ENCODE results near the gene LACTBL1.
"Not testable (repeated sequence)": the region's sequence is repeated elsewhere in the genome, so short reads cannot be mapped to it uniquely, and the experiment has no call there.

Gene LACTBL1

DNA sequence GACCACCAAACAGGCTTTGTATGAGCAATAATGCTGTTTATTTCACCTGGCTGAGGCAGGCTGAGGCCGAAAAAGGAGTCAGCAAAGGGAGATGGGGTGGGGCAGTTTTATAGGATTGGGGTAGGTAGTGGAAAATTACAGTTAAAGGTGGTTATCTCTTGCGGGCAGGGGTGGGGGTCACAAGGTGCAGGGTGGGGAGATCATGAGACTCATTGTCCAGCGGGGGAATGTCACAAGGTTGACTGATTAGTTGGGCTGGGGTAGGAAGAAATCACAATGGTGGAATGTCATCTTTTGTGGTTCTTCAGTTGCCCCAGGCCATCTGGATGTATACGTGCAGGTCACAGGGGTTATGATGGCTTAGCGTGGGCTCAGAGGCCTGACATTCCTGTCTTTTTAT lies 24.9 kb upstream of the LACTBL1 start:
- peaks cover 14% of the 10 kb centered on the region; the same call in 1 of the 2 replicates for H3K9me3 ChIP-seq (ENCODE audit: control insufficient read depth, insufficient read depth, low read length)
- H3K9ac ChIP-seq (ENCODE audit: low read depth, low read length); H3K36me3 ChIP-seq (ENCODE audit: insufficient read depth, low read length); H3K4me1 ChIP-seq (ENCODE audit: insufficient read depth, low read length): not testable (repeated sequence)

DNA sequence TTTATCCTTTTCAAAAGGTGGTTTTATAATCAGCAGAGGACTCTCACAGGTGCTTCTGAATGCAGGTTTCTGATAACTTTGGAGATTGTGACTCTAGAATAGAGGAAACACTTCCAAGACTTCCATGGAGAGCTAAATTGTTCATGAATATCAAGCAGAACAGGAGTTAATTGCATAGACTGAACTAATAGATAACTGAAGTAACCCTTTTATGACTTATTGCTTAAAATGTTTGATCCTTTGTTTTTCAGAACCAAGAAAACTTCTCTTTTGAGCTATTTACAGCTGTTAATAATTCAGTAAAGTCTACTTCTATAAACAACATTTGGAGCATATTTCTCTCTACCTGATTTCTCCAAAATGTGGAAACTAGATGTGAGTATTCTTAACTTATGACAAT lies 23.1 kb upstream of the LACTBL1 start:
- Histone ChIP-seq H3K4me1 (ENCODE audit: insufficient read depth, low read length) (no peaks in the 10 kb centered on the region), H3K36me3 (ENCODE audit: insufficient read depth, low read length) (no peaks in the 10 kb centered on the region), H3K9me3 (ENCODE audit: control insufficient read depth, insufficient read depth, low read length) (peaks cover 14% of the 10 kb centered on the region; the same call in 1 of the 2 replicates), H3K9ac (ENCODE audit: low read depth, low read length) (no peak overlapping the region)

DNA sequence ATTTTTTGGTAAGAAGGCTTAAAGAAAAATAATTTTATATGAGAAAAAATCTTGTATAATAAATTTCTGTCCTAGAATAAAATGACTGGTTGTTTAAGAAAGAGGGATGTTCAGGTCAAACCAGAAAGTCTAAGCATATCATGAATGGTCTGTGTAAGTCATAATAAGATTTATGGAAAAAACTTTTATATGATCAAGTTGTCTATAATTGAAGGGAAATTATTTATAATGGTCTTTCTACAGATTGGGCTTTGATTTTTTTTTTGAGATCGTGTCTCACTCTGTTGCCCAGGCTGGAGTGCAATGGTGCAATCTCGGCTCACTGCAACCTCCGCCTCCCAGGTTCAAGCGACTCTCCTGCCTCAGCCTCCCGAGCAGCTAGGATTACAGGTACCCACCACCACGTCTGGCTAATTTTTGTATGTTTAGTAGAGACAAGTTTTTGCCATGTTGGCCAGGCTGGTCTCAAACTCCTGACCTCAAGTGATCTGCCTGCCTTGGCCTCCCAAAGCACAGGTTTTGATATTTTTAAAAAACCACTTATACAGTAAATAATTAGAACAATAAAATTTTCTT lies 20.6 kb upstream of the LACTBL1 start:
- H3K9me3 ChIP-seq (ENCODE audit: control insufficient read depth, insufficient read depth, low read length), result peaks cover 14% of the 10 kb centered on the region; the same call in 1 of the 2 replicates
- H3K4me1 ChIP-seq (ENCODE audit: insufficient read depth, low read length), result not testable (repeated sequence)

DNA sequence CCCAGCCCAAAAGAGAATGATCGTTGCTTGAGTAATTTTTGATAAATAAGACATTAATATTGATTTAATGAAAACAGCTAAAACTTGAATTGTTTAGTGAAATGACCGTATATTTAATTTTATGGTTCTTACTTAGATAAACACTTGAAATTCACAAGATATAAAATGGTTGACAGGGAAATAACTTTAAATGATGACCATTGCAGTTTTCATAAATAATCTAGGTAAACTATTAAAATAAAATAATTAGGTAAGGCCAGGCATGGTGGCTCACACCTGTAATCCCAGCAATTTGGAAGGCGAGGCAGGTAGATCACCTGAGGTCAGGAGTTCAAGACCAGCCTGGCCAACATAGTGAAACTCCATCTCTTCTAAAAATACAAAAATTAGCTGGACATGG lies 19.7 kb upstream of the LACTBL1 start:
- H3K9me3 ChIP-seq (ENCODE audit: control insufficient read depth, insufficient read depth, low read length), result peaks cover 14% of the 10 kb centered on the region
- not testable (repeated sequence) for H3K36me3 ChIP-seq (ENCODE audit: insufficient read depth, low read length); H3K9ac ChIP-seq (ENCODE audit: low read depth, low read length); H3K4me1 ChIP-seq (ENCODE audit: insufficient read depth, low read length)

More for the DNA sequence above, 20.6 kb upstream of the LACTBL1 start:
- H3K9ac ChIP-seq (ENCODE audit: low read depth, low read length); H3K36me3 ChIP-seq (ENCODE audit: insufficient read depth, low read length): not testable (repeated sequence)

DNA sequence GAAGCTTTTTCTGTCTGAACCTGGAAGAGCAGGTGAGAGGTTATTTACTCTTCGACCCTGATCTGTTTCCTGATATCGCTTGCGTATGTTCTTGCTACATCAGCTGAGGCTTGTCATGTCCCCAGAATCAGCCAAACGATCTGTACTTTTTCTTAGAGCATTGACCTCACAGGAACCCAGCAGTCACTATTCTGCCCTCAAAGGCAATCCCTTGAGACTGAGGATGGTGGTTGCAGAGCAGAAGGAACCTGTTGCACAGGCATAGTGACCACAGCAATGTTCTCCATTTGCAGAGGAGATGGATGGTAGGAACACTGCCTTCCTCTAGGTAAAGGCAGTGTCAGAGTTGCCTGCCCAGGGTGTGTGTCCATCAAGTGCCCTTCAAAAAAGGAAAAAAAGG lies 11.3 kb upstream of the LACTBL1 start:
- no peaks in the 10 kb centered on the region for H3K36me3 ChIP-seq (ENCODE audit: insufficient read depth, low read length)
- H3K4me1 ChIP-seq (ENCODE audit: insufficient read depth, low read length), result no peaks in the 10 kb centered on the region
- H3K9me3 ChIP-seq (ENCODE audit: control insufficient read depth, insufficient read depth, low read length), result no peaks in the 10 kb centered on the region; the same call in 1 of the 2 replicates
- H3K9ac ChIP-seq (ENCODE audit: low read depth, low read length), result no peak overlapping the region

DNA sequence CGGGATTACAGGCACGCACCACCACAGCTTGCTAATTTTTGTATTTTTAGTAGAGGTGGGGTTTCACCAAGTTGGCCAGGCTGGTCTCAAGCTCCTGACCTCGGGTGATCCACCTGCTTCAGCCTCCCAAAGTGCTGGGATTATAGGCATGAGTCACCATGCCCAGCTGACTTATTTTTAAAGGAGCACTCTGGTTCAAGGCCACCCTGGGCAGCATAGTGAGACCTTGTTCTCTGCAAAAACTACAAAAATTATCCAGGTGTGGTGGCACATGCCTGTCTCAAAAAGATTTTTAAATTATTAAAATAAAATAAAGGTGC lies 7.8 kb upstream of the LACTBL1 start:
- not testable (repeated sequence) for H3K4me1 ChIP-seq (ENCODE audit: insufficient read depth, low read length); H3K9me3 ChIP-seq (ENCODE audit: control insufficient read depth, insufficient read depth, low read length); H3K36me3 ChIP-seq (ENCODE audit: insufficient read depth, low read length); H3K9ac ChIP-seq (ENCODE audit: low read depth, low read length)

DNA sequence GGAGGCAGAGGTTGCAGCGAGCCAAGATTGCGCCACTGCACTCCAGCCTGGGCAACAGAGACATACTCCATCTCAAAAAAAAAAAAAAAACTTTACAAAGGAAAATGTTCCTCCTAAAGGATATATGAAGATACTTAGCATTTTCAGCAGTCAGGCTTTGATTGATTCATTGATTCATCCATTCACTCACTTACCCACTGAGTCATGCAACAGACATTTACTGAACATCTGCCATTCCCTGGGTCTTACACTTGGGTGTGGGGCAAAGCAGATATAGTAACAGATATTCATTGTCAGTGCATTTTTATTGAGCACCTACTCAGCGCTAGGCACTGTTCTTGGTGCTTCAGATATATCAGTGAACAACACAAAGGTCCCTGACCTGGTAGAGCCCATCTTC lies 5.6 kb upstream of the LACTBL1 start:
- Histone ChIP-seq H3K9me3 (ENCODE audit: control insufficient read depth, insufficient read depth, low read length) (no peaks in the 10 kb centered on the region), H3K36me3 (ENCODE audit: insufficient read depth, low read length) (no peaks in the 10 kb centered on the region), H3K9ac (ENCODE audit: low read depth, low read length) (no peak overlapping the region)

DNA sequence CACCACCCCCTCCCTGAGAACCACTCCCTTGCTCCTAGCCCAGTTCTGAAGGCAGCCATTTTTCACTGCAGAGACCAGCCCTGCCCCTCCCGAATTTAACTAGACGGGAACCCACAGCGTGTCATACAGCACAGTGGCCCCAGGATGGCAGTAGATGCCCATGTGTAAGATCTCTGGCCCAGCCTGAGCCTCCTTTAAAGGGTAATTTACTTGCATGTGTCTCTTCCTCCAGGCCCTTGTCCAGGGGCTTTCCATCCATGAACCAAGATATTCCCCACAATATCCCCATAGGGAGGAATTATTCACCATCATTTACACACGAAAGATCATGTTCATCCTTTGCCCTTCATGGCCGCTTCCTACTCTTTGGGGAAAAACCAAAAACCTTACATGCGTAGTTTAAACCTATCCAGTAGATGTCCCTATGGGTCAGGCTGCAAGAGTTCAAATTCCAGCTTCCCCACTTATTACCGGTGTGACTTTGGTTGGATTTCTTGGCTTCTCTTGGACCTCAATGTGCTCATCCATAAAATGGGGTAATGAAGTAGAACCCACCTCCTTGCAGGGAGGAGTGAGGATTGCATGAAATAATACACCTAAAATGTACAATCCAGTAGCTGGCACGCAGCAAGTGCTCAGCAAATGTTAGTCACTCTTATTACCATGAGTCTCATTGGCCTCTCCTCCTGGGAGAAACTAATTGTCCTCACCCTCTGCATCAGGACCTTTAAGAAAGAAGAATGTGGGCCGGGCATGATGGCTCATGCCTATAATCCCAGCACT lies 4.0 kb upstream of the LACTBL1 start:
- no peaks in the 10 kb centered on the region for H3K36me3 ChIP-seq (ENCODE audit: insufficient read depth, low read length)
- H3K9ac ChIP-seq (ENCODE audit: low read depth, low read length), result no peak overlapping the region
- H3K4me1 ChIP-seq (ENCODE audit: insufficient read depth, low read length), result peaks cover 16% of the 10 kb centered on the region
- H3K9me3 ChIP-seq (ENCODE audit: control insufficient read depth, insufficient read depth, low read length), result no peaks in the 10 kb centered on the region

More for the DNA sequence above, 5.6 kb upstream of the LACTBL1 start:
- H3K4me1 ChIP-seq (ENCODE audit: insufficient read depth, low read length), result 0 out of 2 replicates have a peak, but pooled peaks cover 6% of the 10 kb centered on the region

DNA sequence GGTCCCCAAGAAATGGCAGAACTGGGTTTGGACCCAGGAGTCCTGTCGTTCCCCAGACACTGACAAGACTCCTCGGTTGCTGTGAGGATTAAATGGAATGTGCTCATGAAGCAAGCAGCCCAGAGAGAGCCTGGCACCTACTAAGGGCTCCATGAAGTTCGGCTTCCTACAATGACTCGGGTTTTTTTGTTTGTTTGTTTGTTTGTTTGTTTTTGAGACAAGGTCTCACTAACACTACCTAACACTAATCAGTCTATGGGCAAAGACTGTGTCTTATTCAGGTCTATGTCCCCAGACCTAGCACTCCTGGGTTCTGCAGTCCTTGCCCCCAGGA lies 3.4 kb upstream of the LACTBL1 start:
- peaks cover 20% of the 10 kb centered on the region for H3K4me1 ChIP-seq (ENCODE audit: insufficient read depth, low read length)
- H3K36me3 ChIP-seq (ENCODE audit: insufficient read depth, low read length), result no peaks in the 10 kb centered on the region
- no peaks in the 10 kb centered on the region for H3K9me3 ChIP-seq (ENCODE audit: control insufficient read depth, insufficient read depth, low read length)
- H3K9ac ChIP-seq (ENCODE audit: low read depth, low read length), result no peak overlapping the region

DNA sequence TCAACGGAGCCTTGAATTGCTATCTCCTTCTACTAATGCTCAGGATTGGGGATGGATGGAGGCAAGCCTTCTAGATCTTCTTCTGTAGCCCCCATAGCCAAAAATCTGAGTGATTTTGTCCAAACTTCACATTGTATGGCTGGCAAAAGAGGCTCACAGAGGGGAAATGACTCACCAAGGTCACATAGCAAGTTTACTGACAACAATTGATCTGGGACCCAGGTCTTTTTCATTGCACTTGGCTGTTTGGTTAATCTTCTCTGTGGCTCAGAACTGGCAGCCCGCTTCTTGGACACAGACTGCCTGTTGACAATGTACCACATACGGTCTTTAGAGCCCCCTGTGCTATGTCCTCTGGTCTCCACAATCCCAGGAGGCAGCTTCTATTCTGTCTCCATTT lies 3.0 kb upstream of the LACTBL1 start:
- H3K36me3 ChIP-seq (ENCODE audit: insufficient read depth, low read length), result no peaks in the 10 kb centered on the region
- H3K9me3 ChIP-seq (ENCODE audit: control insufficient read depth, insufficient read depth, low read length), result no peaks in the 10 kb centered on the region
- no peak overlapping the region for H3K9ac ChIP-seq (ENCODE audit: low read depth, low read length)
- peaks cover 20% of the 10 kb centered on the region for H3K4me1 ChIP-seq (ENCODE audit: insufficient read depth, low read length)

DNA sequence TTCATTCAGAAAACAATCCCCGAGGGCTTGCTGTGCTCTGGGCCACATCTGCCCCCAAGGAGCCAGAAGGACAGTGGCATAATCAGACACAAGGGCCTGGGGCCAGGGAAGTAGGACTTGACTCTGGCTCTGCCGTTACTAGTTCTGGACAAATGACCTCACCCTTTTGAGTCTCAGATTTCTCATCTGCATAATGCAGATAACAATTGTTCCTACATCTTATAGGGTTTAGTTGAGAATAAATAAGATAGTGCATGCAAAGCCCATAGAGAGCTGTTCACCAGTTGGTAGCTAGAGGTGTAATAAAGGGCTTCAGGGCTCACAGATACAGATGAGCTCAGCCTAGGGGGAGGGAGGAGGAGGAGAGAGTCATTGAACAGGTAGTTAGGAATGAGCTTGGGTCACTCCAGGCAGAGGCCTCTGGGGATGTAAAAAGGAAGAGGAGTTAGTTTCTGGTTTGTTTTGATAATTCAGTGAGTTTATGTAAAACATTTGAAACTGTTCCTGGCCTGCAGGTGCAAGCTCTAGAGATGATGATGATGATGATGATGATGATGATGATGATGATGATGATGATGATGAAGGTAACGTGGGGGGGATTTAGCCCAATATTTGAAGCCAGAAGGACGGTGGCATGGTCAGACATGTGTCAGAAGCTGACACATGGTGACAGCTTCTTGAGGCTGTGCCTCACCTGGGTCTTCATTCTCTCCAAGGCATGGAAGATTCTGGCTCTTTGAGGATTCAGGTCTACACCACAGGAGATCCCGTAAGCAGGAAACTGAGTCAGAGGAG lies 858 bp downstream of the LACTBL1 start:
- H3K9ac ChIP-seq (ENCODE audit: low read depth, low read length), result no peak overlapping the region
- no peaks in the 10 kb centered on the region for H3K36me3 ChIP-seq (ENCODE audit: insufficient read depth, low read length)
- H3K4me1 ChIP-seq (ENCODE audit: insufficient read depth, low read length), result peaks cover 20% of the 10 kb centered on the region
- H3K9me3 ChIP-seq (ENCODE audit: control insufficient read depth, insufficient read depth, low read length), result no peaks in the 10 kb centered on the region

DNA sequence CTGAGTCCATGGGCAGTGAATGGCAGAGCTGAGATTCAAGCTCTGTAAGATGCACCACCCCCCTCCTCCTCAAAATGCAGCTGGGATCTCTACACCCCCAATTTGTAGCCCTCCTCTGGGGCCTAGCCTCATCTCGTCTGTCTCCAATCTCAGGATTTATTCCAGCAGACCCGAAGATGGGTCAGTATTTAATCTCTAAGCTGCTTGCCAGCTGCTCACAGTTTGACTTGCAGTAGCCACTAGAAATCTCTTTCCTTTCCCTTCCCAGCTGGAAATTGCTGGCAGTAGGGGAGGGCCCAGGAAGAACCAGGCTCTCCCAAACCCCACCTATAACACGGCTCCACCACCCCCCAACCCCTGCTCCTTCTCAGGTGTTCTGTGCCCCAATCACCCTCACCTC lies 1.5 kb downstream of the LACTBL1 start:
- Histone ChIP-seq H3K4me1 (ENCODE audit: insufficient read depth, low read length) (peaks cover 19% of the 10 kb centered on the region), H3K9me3 (ENCODE audit: control insufficient read depth, insufficient read depth, low read length) (no peaks in the 10 kb centered on the region), H3K9ac (ENCODE audit: low read depth, low read length) (no peak overlapping the region), H3K36me3 (ENCODE audit: insufficient read depth, low read length) (no peaks in the 10 kb centered on the region)

DNA sequence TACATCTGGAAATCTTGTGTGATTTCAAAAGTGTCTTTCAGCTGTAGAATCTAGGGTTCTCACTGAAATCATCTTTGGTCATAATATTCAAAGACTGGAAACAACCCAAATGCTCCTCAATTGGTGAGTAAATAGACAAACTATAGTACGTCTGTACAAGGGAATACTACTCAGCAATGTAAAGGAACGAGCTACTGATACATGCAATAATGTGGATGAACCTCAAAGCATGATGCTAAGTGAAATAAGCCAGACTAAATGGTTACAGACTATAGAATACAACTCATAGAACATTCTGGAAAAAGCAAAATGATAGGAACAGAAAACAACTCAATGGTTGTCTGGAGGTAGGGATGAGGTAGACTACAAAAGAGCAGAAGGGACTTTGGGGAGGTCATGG lies 2.6 kb downstream of the LACTBL1 start:
- Histone ChIP-seq H3K9ac (ENCODE audit: low read depth, low read length) (no peak overlapping the region), H3K4me1 (ENCODE audit: insufficient read depth, low read length) (peaks cover 14% of the 10 kb centered on the region), H3K36me3 (ENCODE audit: insufficient read depth, low read length) (no peaks in the 10 kb centered on the region), H3K9me3 (ENCODE audit: control insufficient read depth, insufficient read depth, low read length) (no peaks in the 10 kb centered on the region)

DNA sequence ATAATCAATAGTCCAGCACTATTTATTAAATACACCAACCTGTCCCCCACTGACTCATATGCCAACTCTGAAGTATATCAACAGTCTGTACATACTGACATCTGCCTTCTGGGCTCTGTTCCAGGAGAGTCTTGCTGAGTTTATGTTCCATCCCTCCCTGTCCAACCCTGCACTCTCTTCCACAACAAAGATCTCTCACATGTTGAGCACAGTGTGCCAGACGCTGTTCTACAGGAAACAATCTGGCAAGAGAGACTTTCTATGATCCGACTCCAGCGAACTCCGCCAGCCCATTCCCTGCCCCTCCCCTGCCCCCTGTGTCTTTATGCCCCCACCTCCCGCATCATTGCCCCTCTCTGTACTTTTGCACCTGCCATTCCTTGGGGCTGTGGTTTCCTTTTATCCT lies 3.4 kb downstream of the LACTBL1 start:
- Histone ChIP-seq H3K9ac (ENCODE audit: low read depth, low read length) (no peak overlapping the region), H3K36me3 (ENCODE audit: insufficient read depth, low read length) (no peaks in the 10 kb centered on the region), H3K9me3 (ENCODE audit: control insufficient read depth, insufficient read depth, low read length) (no peaks in the 10 kb centered on the region), H3K4me1 (ENCODE audit: insufficient read depth, low read length) (peaks cover 14% of the 10 kb centered on the region)

DNA sequence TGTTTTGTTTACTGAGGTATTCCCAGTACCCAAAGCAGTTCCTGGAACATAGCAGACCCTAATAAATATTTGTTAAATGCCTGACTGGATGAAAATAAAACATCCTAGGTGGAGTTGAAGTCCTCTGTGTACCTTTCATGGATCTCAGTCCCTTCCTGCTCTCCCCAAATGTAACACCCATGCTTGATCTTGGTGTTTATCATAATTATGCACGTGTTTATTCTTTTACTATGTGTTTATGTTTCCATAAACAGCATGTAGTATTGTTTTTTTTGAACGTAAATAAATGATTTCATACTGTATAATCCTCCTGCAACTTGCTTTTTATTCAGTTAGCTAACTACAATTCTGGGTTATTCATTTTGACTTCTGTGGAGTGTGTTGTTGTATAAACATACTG lies 4.8 kb downstream of the LACTBL1 start:
- Histone ChIP-seq H3K36me3 (ENCODE audit: insufficient read depth, low read length) (no peaks in the 10 kb centered on the region), H3K4me1 (ENCODE audit: insufficient read depth, low read length) (peaks cover 14% of the 10 kb centered on the region), H3K9me3 (ENCODE audit: control insufficient read depth, insufficient read depth, low read length) (no peaks in the 10 kb centered on the region), H3K9ac (ENCODE audit: low read depth, low read length) (no peak overlapping the region)
